Endothelial cell of umbilical vein (primary cell): Measurements from ENCODE around the gene TRPM5. TPM values are rescaled to one million over a fixed set of nuclear protein-coding genes. Genes with fewer than 3 reads are reported as not detected.

Experiments
- BruUV-seq: library from RNA; stranded (reverse); fragments of 400-500 nt; replicated peaks from 2 replicates; lab custom pipeline; 2021; lab: Mats Ljungman, UMichigan
- CTCF ChIA-PET: fragments of 300-600, 350-600 bp; sonication (Branson Sonifier 250); formaldehyde crosslinking; loops from one replicate; lab custom pipeline; 2021; ENCODE audit warnings: antibody characterized with exemption, inconsistent platforms; lab: Charles Lee
- POLR2A ChIA-PET: fragments of 300-600, 350-600 bp; sonication (Branson Sonifier 250); formaldehyde crosslinking; loops from one replicate; lab custom pipeline; 2021; ENCODE audit warnings: antibody characterized with exemption, inconsistent platforms; lab: Charles Lee
- DNase-seq: peaks from one replicate; pipeline ENCODE4 v3.0.0-alpha.2; 2011; ENCODE audit warnings: low read depth, low spot score
- FAIRE-seq: peaks from 2 replicates; lab custom pipeline; 2011; peaks lifted over from hg19 to GRCh38; lab: Jason Lieb, UNC
- H2AFZ ChIP-seq: 2 replicates; pipeline ENCODE4 v1.6.0; 2012; ENCODE audit warnings: low read depth, low read length, control low read depth, inconsistent platforms
- H3K27ac ChIP-seq: 2 replicates; pipeline ENCODE4 v1.5.1; 2011; ENCODE audit warnings: low read depth, mild to moderate bottlenecking, control low read depth, low read length, moderate library complexity; ENCODE audit not compliant: insufficient read depth
- H3K27me3 ChIP-seq, 2 experiments: 2 replicates each; pipeline versions ENCODE4 v1.6.0 to v1.6.1; 2011; ENCODE audit warnings: low read length in 2 of 2, mixed read lengths in 1 of 2; ENCODE audit not compliant: control insufficient read depth in 2 of 2, insufficient read depth in 2 of 2
- H3K36me3 ChIP-seq, 2 experiments: 2 replicates in 1 of 2; 3 replicates in 1 of 2; pipeline ENCODE4 v1.5.1; 2011; ENCODE audit warnings: low read length in 2 of 2, mild to moderate bottlenecking in 1 of 2, moderate library complexity in 1 of 2; ENCODE audit not compliant: control insufficient read depth in 2 of 2, insufficient read depth in 2 of 2; ENCODE audit errors: extremely low read depth in 1 of 2
- H3K4me1 ChIP-seq: 3 replicates; pipeline ENCODE4 v1.5.1; 2011; ENCODE audit warnings: mild to moderate bottlenecking, low read length; ENCODE audit not compliant: control insufficient read depth, insufficient read depth; ENCODE audit errors: extremely low read depth
- H3K4me2 ChIP-seq: 2 replicates; pipeline ENCODE4 v1.6.1; 2011; ENCODE audit warnings: low read length, control low read depth, mixed read lengths; ENCODE audit not compliant: insufficient read depth
- H3K4me3 ChIP-seq, 3 experiments: fragments of 200-600 bp in 1 of 3; sonication (generic), shearing (Covaris generic) in 1 of 3; replicated peaks in 1 of 3; 2 replicates each; pipeline ENCODE4 v1.5.1; 2011 to 2016; ENCODE audit warnings: control low read depth in 3 of 3, low read length in 3 of 3, mild to moderate bottlenecking in 2 of 3, inconsistent platforms in 1 of 3, low read depth in 1 of 3, moderate library complexity in 1 of 3; ENCODE audit not compliant: insufficient read depth in 1 of 3
- H3K79me2 ChIP-seq: 2 replicates; pipeline ENCODE4 v1.6.0; 2012; ENCODE audit warnings: low read length, inconsistent platforms; ENCODE audit not compliant: control insufficient read depth, insufficient read depth
- H3K9ac ChIP-seq: replicated peaks from 2 replicates; pipeline ENCODE3; 2011; ENCODE audit warnings: low read length, control low read depth; ENCODE audit not compliant: insufficient read depth; ENCODE audit errors: extremely low read depth
- H3K9me1 ChIP-seq: replicated peaks from 3 replicates; pipeline ENCODE4 v1.6.0; 2011; ENCODE audit warnings: mild to moderate bottlenecking, low read length; ENCODE audit not compliant: control insufficient read depth, insufficient read depth; ENCODE audit errors: extremely low read depth
- H3K9me3 ChIP-seq: replicated peaks from 2 replicates; pipeline ENCODE4 v1.5.1; 2012; ENCODE audit warnings: low read length, inconsistent platforms; ENCODE audit not compliant: control insufficient read depth, insufficient read depth
- H4K20me1 ChIP-seq: replicated peaks from 2 replicates; pipeline ENCODE3; 2011; ENCODE audit warnings: mild to moderate bottlenecking, low read length; ENCODE audit not compliant: control insufficient read depth, insufficient read depth; ENCODE audit errors: extremely low read depth
- EZH2 ChIP-seq: IDR thresholded peaks from 2 replicates; pipeline ENCODE4 v1.6.1; 2012; ENCODE audit warnings: borderline replicate concordance, low read depth, mild to moderate bottlenecking, moderate library complexity, low read length, inconsistent platforms; ENCODE audit not compliant: severe bottlenecking
- FOS ChIP-seq: IDR thresholded peaks from 2 replicates; pipeline ENCODE4 v1.6.1; 2011; ENCODE audit warnings: mild to moderate bottlenecking, low read length, moderate library complexity, borderline replicate concordance; ENCODE audit not compliant: insufficient read depth
- GATA2 ChIP-seq: IDR thresholded peaks from 2 replicates; pipeline ENCODE4 v1.7.0; 2011; ENCODE audit warnings: low read depth, mild to moderate bottlenecking, moderate library complexity, mixed read lengths, low read length; ENCODE audit not compliant: insufficient read length, insufficient read depth
- JUN ChIP-seq: IDR thresholded peaks from 2 replicates; pipeline ENCODE4 v1.6.1; 2011; ENCODE audit warnings: borderline replicate concordance, low read depth; ENCODE audit not compliant: insufficient read length, insufficient read depth
- MYC ChIP-seq: IDR thresholded peaks from one replicate; pipeline ENCODE4 v1.6.1; 2011; ENCODE audit warnings: mild to moderate bottlenecking, low read depth, low read length
- POLR2A ChIP-seq: IDR thresholded peaks from 2 replicates; pipeline ENCODE4 v1.6.1; 2012; ENCODE audit warnings: low read depth, mild to moderate bottlenecking, control low read depth, low read length
- POLR2AphosphoS5 ChIP-seq: IDR thresholded peaks from 2 replicates; pipeline ENCODE4 v1.6.1; 2012; ENCODE audit warnings: low read depth, mild to moderate bottlenecking, control low read depth, low read length, moderate library complexity; ENCODE audit not compliant: insufficient read depth
- dilution Hi-C: fragments of 300-500 bp; cut with MboI; formaldehyde crosslinking; loops from one replicate; pipeline ENCODE4 v1.15.0; 2019; ENCODE audit warnings: low sequenced_read_pairs; ENCODE audit not compliant: extremely low pct_ligation_motif_present
- intact Hi-C: fragments of 100-400 bp; cut with micrococcal nuclease; formaldehyde crosslinking; loops from one replicate; pipeline ENCODE4 v1.10.0; 2022
- polyA plus RNA-seq, 4 experiments: library from polyadenylated mRNA; depleted of rRNA in 3 of 4; stranded (reverse) in 3 of 4; unstranded in 1 of 4; fragments of >200 nt; gene quantifications; 2 replicates each; pipeline versions ENCODE4 v1.2.1 to v1.2.3, GENCODE V29; 2011 to 2012; ENCODE audit warnings: missing spikeins in 1 of 4
- total RNA-seq: library from RNA; stranded (reverse); gene quantifications from 2 replicates; pipeline ENCODE4 v1.2.3, GENCODE V29; 2021
- TF ChIP-seq, protein P1 (sequence below): IDR thresholded peaks from 2 replicates; pipeline ENCODE4 v1.6.1; 2011; ENCODE audit not compliant: insufficient read depth, insufficient read length

The TRPM5 gene
- total and polyA plus RNA-seq, 2 donors (not counting 3 experiments of a cell fraction or from before 2014, with no cell fraction given), result not detected

- no peak overlapping the region for H3K4me3 ChIP-seq
- ChIA-PET CTCF (interaction anchor here (2.0 kb wide), 1 partner anchor 110 kb away, joined by 15 read pairs; no protein-coding TSS in a partner anchor), POLR2A (no interaction called here)
- H3K36me3 ChIP-seq, result no peaks in the 10 kb centered on the region
- no peak overlapping the region for H3K27ac ChIP-seq
- no TSS peak for BruUV-seq
- H3K79me2 ChIP-seq, result no peaks in the 10 kb centered on the region
- FAIRE-seq (no peak), DNase-seq (no peak)
- TF ChIP-seq GATA2 (no peak), POLR2A (no peak), POLR2AphosphoS5 (no peak), EZH2 (no peak), FOS (no peak), JUN (no peak), MYC (no peak)
- TF ChIP-seq, protein P1, sequence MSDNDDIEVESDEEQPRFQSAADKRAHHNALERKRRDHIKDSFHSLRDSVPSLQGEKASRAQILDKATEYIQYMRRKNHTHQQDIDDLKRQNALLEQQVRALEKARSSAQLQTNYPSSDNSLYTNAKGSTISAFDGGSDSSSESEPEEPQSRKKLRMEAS, result no peak
- no peaks in the 10 kb centered on the region for H4K20me1 ChIP-seq
- no peak overlapping the region for H3K9ac ChIP-seq
- H2AFZ ChIP-seq, result no peak overlapping the region
- intact Hi-C loops (no loop called here), dilution Hi-C loops (no loop called here)
- peaks cover 0 to under 1% of the 10 kb centered on the region in 2 experiments for H3K27me3 ChIP-seq
- H3K9me3 ChIP-seq, result no peaks in the 10 kb centered on the region
- no peaks in the 10 kb centered on the region for H3K9me1 ChIP-seq
- H3K4me2 ChIP-seq, result no peak overlapping the region
- no peaks in the 10 kb centered on the region for H3K4me1 ChIP-seq
These were observed 29.7 kb downstream of the TRPM5 start for GRCh38 chr11:2414616-2415015.
